Nephron progenitor cell (in vitro differentiated cells): Measurements from ENCODE around the gene COLQ.

Experiments
- DNase-seq: peaks from one replicate; pipeline ENCODE4 v3.0.0; 2021
- H3K27ac Mint-ChIP-seq: 2 replicates; pipeline ENCODE4 v1.8.0; 2021; ENCODE audit warnings: mild to moderate bottlenecking, moderate library complexity, mixed read lengths
- H3K27me3 Mint-ChIP-seq: 2 replicates; pipeline ENCODE4 v1.8.0; 2021; ENCODE audit warnings: mild to moderate bottlenecking, low read depth, mixed read lengths; ENCODE audit not compliant: poor library complexity
- H3K36me3 Mint-ChIP-seq: 2 replicates; pipeline ENCODE4 v1.8.0; 2021; ENCODE audit warnings: low read depth, mixed read lengths
- H3K4me1 Mint-ChIP-seq: 2 replicates; pipeline ENCODE4 v1.8.0; 2021; ENCODE audit warnings: mixed read lengths
- H3K4me3 Mint-ChIP-seq: 2 replicates; pipeline ENCODE4 v1.8.0; 2021; ENCODE audit warnings: mild to moderate bottlenecking, moderate library complexity, mixed read lengths
- H3K9me3 Mint-ChIP-seq: 2 replicates; pipeline ENCODE4 v1.8.0; 2021; ENCODE audit warnings: mild to moderate bottlenecking, moderate library complexity, mixed read lengths
- CTCF ChIP-seq: fragments of 200-600 bp; sonication (generic); IDR thresholded peaks from 2 replicates; pipeline ENCODE4 v1.5.0; 2021; ENCODE audit warnings: antibody characterized with exemption

The COLQ gene

GRCh38 chr3:15451216-15452113 lies 70.0 kb downstream of the COLQ start:
- Mint-ChIP-seq H3K27me3 (peaks cover 3% of the 10 kb centered on the region), H3K4me3 (no peak overlapping the region), H3K4me1 (no peaks in the 10 kb centered on the region), H3K36me3 (peaks cover 28% of the 10 kb centered on the region), H3K27ac (no peak overlapping the region), H3K9me3 (no peaks in the 10 kb centered on the region)
- TF ChIP-seq CTCF, result no peak
- DNase-seq, result no peak

GRCh38 chr3:15450438-15451215 lies 70.9 kb downstream of the COLQ start:
- TF ChIP-seq CTCF, result no peak
- Mint-ChIP-seq H3K27ac (no peak overlapping the region), H3K4me1 (no peaks in the 10 kb centered on the region), H3K27me3 (peaks cover 3% of the 10 kb centered on the region), H3K4me3 (no peak overlapping the region), H3K36me3 (peaks cover 33% of the 10 kb centered on the region), H3K9me3 (no peaks in the 10 kb centered on the region)
- no peak for DNase-seq

GRCh38 chr3:15449489-15450224 lies 71.8 kb downstream of the COLQ start:
- TF ChIP-seq CTCF, result no peak
- H3K9me3 Mint-ChIP-seq, result no peaks in the 10 kb centered on the region
- H3K4me3 Mint-ChIP-seq, result no peak overlapping the region
- peaks cover 40% of the 10 kb centered on the region for H3K36me3 Mint-ChIP-seq
- peaks cover 3% of the 10 kb centered on the region for H3K27me3 Mint-ChIP-seq
- no peak overlapping the region for H3K27ac Mint-ChIP-seq
- H3K4me1 Mint-ChIP-seq, result no peaks in the 10 kb centered on the region
- no peak for DNase-seq

- Mint-ChIP-seq H3K27ac (no peak overlapping the region), H3K9me3 (no peaks in the 10 kb centered on the region), H3K36me3 (peaks cover 61% of the 10 kb centered on the region), H3K4me1 (no peaks in the 10 kb centered on the region), H3K27me3 (no peaks in the 10 kb centered on the region), H3K4me3 (no peak overlapping the region)
- DNase-seq, result no peak
- no peak for TF ChIP-seq CTCF
These were observed 77.5 kb downstream of the COLQ start for GRCh38 chr3:15443826-15444524.

GRCh38 chr3:15440891-15441290 lies 80.6 kb downstream of the COLQ start:
- no peak for TF ChIP-seq CTCF
- H3K9me3 Mint-ChIP-seq, result no peaks in the 10 kb centered on the region
- peaks cover 72% of the 10 kb centered on the region for H3K36me3 Mint-ChIP-seq
- no peak for DNase-seq
- no peaks in the 10 kb centered on the region for H3K27me3 Mint-ChIP-seq
- no peaks in the 10 kb centered on the region for H3K4me1 Mint-ChIP-seq
- H3K27ac Mint-ChIP-seq, result no peak overlapping the region
- H3K4me3 Mint-ChIP-seq, result no peak overlapping the region
